Activated CD4-positive, alpha-beta T cell treated with anti-CD3 and anti-CD28 coated beads for 36 hours (primary cell): ENCODE data around the gene LETM1. TPM values are rescaled to one million over a fixed set of nuclear protein-coding genes. Genes with fewer than 3 reads are reported as not detected.

Source experiments
- ATAC-seq: fragments of 200-7000 bp; cut with Tn5 transposase; one replicate; pipeline ENCODE4 v1.10.0; 2021; ENCODE audit warnings: mild to moderate bottlenecking, moderate library complexity
- CTCF ChIA-PET: fragments of 350-600 bp; sonication (Branson Sonifier 250); formaldehyde crosslinking; loops from one replicate; lab custom pipeline; 2021; ENCODE audit warnings: antibody characterized with exemption; lab: Charles Lee
- POLR2A ChIA-PET: fragments of 350-600 bp; sonication (Branson Sonifier 250); formaldehyde crosslinking; loops from one replicate; lab custom pipeline; 2021; ENCODE audit warnings: antibody characterized with exemption, inconsistent platforms; lab: Charles Lee
- DNase-seq: peaks from one replicate; pipeline ENCODE4 v3.0.0-alpha.2; 2020
- H3K27ac Mint-ChIP-seq: one replicate; pipeline ENCODE4 v1.8.0; 2021; ENCODE audit warnings: mixed read lengths
- H3K27me3 Mint-ChIP-seq: one replicate; pipeline ENCODE4 v1.8.0; 2021; ENCODE audit warnings: mixed read lengths
- H3K36me3 Mint-ChIP-seq: one replicate; pipeline ENCODE4 v1.8.0; 2021; ENCODE audit warnings: low read depth, mixed read lengths
- H3K4me1 Mint-ChIP-seq: one replicate; pipeline ENCODE4 v1.8.0; 2021; ENCODE audit warnings: mixed read lengths
- H3K4me3 Mint-ChIP-seq: one replicate; pipeline ENCODE4 v1.8.0; 2021; ENCODE audit warnings: mild to moderate bottlenecking, moderate library complexity, mixed read lengths
- H3K9me3 Mint-ChIP-seq: one replicate; pipeline ENCODE4 v1.8.0; 2021; ENCODE audit warnings: low read depth, mixed read lengths
- intact Hi-C, 2 experiments: fragments of 100-400 bp; cut with DNase I in 1 of 2; cut with micrococcal nuclease in 1 of 2; formaldehyde crosslinking; loops; one replicate each; pipeline versions ENCODE4 v1.14.2 to v1.15.1; 2022 to 2024; cut with DNase I, micrococcal nuclease
- total RNA-seq, 2 experiments: library from RNA; stranded (reverse); gene quantifications; one replicate each; pipeline ENCODE4 v1.2.3, GENCODE V29; 2021

The LETM1 gene
- total RNA-seq, 2 experiments from 2014 or later = 41.6 to 51.3 TPM

DNA sequence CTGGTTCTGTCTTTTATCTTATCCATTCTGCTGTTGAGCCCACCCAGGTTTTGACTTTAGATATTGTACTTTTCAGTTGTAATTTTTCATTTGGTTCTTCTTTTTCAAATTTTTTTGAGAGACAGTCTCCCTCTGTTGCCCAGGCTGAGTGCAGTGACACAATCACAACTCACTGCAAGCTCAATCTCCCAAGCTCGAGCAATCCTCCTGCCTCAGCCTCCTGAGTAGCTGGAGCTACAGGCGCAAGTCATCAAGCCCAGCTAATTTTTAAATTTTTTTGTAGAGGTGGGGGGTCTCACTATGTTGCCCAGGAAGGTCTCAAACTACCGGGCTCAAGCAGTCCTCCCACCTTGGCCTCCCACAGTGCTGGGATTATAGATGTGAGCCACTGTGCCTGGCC is 25.7 kb downstream of the LETM1 start:
- Mint-ChIP-seq H3K36me3 (peaks cover 29% of the 10 kb centered on the region), H3K27ac (no peak overlapping the region), H3K4me3 (no peak overlapping the region), H3K27me3 (no peaks in the 10 kb centered on the region), H3K4me1 (peaks cover 5% of the 10 kb centered on the region), H3K9me3 (no peaks in the 10 kb centered on the region)
- ChIA-PET CTCF (interaction anchor here (0.6 to 1.8 kb wide), 5 partner anchors 23 to 283 kb away, joined by 3 to 5 read pairs (median 3); no protein-coding TSS in a partner anchor), POLR2A (no interaction called here)
- no peak for DNase-seq
- ATAC-seq = no peak
- intact Hi-C loops = no loop called here

DNA sequence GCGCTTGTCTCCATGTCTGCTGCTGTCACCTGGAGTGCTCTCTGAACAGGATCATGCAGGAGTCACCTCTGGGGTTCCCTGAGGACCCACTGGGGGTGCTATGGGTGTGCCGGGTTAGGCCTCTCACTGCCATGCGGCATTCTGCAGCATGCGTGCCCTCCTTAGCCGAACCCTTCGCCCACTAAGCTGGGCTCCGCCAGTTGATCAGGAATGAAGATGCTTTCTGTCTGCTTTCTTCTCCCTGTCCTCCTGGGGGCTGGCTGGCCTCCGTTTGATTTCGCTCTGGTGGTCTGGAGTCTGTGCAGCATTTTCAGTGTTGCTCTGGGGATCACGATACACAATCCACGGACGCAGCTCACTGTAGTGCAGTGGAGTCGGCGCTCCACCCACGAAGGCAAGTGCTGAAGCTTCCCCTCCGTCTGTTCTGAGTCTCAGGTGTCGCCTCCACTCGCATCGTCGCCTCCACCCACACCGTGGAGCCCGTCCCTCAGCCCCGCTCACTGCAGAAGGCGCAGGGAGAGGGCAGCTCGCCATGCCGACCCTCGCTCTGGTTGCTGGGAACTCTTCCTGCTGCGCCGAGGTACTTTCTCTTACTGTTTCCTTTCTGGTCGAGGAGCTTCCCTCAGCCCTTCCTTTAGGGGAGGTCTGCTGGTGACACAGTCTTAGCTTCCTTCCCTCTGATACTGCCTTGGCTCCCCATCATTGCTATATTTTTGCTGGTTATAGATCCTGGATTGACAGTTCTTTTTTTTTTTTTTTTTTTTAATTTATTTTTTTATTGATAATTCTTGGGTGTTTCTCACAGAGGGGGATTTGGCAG is 29.2 kb downstream of the LETM1 start:
- Mint-ChIP-seq H3K4me1 (no peaks in the 10 kb centered on the region), H3K36me3 (peaks cover 40% of the 10 kb centered on the region), H3K27me3 (no peaks in the 10 kb centered on the region), H3K9me3 (no peaks in the 10 kb centered on the region), H3K4me3 (no peak overlapping the region), H3K27ac (no peak overlapping the region)
- DNase-seq = no peak
- POLR2A ChIA-PET = no interaction called here
- intact Hi-C loops = no loop called here
- no peak for ATAC-seq
- CTCF ChIA-PET = no interaction called here

DNA sequence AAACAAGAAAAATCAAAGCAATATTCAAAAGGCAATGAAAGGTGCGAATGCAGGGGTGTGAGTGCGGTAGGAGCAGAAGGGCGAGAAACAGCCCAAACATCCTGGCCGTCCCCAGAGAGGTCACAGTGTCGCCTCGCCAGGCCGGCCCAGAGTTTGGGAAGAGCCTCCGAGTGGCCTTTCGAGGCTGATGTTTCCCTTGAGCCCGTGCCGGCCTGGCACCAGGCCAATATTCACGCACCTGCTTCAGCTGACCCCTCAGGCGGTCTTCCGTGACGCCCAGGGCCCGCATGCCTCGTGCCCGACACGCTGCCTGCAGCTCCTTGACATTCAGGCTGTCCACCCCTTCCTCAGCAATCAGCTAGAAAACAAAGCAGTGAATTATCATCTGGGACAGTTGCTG is 30.6 kb downstream of the LETM1 start:
- CTCF ChIA-PET = no interaction called here
- POLR2A ChIA-PET = no interaction called here
- Mint-ChIP-seq H3K27ac (no peak overlapping the region), H3K9me3 (no peaks in the 10 kb centered on the region), H3K36me3 (peaks cover 38% of the 10 kb centered on the region), H3K4me1 (no peaks in the 10 kb centered on the region), H3K27me3 (no peaks in the 10 kb centered on the region), H3K4me3 (no peak overlapping the region)
- ATAC-seq (no peak), DNase-seq (no peak)
- intact Hi-C loops = no loop called here

DNA sequence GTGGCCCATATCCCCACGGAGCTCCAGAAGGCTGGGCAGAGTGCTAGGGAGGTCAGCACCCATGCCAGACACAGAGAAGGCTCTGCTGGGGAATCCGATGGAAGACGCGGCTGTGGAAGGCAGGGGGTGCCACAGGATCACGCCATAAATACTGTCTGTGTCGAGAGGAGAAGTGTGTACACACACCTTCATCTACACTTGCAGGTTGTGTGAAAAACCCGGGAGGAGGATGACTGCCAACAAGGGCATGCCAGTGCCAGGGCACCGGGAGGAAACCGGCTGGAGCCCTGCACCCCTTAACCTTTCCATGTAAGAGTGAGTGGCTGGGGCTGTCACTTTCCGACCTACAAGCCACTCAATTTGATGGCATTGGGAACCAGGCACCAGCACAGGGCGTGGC is 31.2 kb downstream of the LETM1 start:
- H3K36me3 Mint-ChIP-seq = peaks cover 39% of the 10 kb centered on the region
- intact Hi-C loops = no loop called here

DNA sequence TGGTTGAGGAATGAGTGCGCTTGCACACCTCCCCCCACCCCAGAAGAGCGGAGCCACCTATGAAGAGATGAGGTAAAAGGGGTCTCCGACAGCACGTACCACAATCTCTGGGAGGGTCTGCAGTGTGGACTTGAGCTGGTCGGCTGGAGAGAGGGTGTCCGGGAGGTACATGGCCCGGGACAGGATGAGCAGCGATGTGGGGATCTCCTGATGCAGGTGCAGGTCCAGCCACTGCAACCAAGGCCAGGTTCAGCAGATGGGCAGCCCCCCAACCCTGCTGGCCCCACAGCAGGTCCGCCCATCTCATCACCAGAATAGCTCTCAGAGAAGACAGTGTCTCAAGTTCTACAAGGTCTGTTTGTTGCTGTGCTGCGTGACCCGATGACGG is 32.4 kb downstream of the LETM1 start:
- Mint-ChIP-seq H3K4me3 (no peak overlapping the region), H3K4me1 (no peaks in the 10 kb centered on the region), H3K27ac (no peak overlapping the region), H3K9me3 (no peaks in the 10 kb centered on the region), H3K27me3 (no peaks in the 10 kb centered on the region), H3K36me3 (peaks cover 38% of the 10 kb centered on the region)
- intact Hi-C loops = no loop called here
- DNase-seq = no peak
- no peak for ATAC-seq
- ChIA-PET CTCF (no interaction called here), POLR2A (no interaction called here)

More for the DNA sequence above, 31.2 kb downstream of the LETM1 start:
- no peak overlapping the region for H3K27ac Mint-ChIP-seq
- ChIA-PET POLR2A (no interaction called here), CTCF (no interaction called here)
- no peaks in the 10 kb centered on the region for H3K4me1 Mint-ChIP-seq
- DNase-seq (no peak), ATAC-seq (no peak)
- no peaks in the 10 kb centered on the region for H3K9me3 Mint-ChIP-seq
- H3K27me3 Mint-ChIP-seq = no peaks in the 10 kb centered on the region
- H3K4me3 Mint-ChIP-seq = no peak overlapping the region

DNA sequence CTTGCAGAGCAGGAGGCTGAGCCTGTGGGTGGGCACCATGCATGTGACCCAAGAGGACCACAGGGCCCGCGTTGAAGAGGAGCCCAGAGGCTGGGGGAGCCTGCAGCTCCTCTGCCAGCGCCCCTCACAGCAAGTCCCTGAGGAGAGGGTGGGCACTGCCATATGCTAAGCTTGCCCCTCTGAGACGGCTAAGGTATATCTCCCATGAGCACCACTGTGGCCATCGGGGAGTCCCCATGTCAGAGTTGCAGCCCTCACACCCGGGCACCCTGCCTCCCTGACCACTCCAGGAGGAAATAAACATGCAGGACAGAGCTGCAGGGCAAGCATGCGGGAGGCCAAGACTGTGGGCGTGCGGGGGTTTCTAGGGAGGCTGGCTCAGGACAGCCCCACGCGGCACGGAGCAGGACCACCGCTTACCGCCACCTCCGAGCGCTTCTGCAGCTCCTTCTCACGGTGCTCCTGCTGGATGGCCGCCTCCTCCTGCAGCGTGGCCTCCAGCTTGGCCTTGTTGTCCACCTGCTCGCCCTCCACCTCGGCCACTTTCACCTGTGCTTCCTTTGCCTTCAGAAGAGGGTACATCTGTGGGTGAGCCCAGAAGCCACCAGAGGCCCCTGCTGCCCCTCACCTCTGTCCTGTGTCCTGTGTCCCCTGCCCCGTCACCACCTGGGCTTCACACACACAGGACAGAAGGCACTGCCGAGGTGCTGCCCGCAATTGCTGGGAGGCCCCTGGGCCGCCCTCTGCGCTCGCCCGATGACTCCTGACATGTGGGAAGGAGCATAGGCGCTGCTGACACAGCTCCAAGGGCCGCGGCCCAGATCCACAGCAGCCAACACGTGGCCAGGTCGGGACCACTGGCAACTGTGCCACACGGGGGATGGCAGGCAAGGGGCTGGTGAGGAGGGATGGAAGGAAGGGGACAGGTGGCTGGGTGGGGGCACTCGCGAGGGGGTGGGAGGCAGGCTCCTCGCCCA is 33.1 kb downstream of the LETM1 start:
- POLR2A ChIA-PET = no interaction called here
- Mint-ChIP-seq H3K27me3 (no peaks in the 10 kb centered on the region), H3K9me3 (no peaks in the 10 kb centered on the region)

DNA sequence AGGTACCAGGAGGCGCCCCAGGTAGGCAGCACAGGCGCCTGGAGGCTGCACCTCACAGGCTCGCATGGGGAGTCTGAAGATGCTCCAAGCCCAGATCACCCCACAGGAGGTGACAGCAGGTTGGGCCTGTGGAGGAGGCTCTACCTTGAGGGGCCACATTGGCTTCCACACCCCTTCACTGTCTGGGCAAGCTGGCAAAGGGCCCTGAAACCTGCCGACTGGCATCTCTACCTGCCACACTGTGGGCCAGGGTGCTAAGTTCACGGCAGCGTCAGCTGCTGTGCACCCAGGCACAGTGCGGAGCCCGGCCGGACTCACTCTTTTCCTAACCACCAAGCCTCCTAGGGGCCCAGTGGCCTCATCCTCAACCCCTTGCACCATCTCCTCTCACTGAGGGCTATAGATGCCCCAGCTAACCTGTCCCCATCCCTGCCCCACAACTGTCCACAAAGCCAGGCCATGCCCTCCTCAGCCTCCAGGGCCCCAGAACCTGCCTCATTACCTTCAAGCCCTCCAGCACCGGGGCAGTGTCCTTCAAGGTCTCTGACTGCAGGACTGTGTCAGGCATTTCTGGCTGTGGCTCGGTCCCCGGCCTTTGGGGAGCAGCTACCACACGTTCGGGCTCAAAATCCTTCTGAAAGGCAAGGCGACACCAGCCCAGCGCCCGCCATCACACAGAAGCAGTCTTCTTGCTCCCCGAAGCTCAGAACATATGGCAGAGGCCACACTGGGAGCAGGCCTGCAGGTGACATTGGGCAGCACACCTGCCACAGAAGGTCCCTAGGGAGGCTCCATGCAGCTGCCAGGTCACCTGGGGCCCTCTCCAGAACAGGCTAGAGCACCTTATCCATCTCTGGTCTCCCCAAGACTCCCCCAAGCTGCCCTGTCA is 34.0 kb downstream of the LETM1 start:
- no peak overlapping the region for H3K27ac Mint-ChIP-seq
- DNase-seq = no peak
- intact Hi-C loops = no loop called here
- CTCF ChIA-PET = interaction anchor here (0.6 to 2.8 kb wide), 3 partner anchors 47 to 75 kb away, joined by 3 to 9 read pairs (median 3); no protein-coding TSS in a partner anchor
- no peaks in the 10 kb centered on the region for H3K27me3 Mint-ChIP-seq
- peaks cover 38% of the 10 kb centered on the region for H3K36me3 Mint-ChIP-seq
- ATAC-seq = no peak
- no peaks in the 10 kb centered on the region for H3K4me1 Mint-ChIP-seq
- H3K9me3 Mint-ChIP-seq = no peaks in the 10 kb centered on the region
- H3K4me3 Mint-ChIP-seq = no peak overlapping the region
- POLR2A ChIA-PET = no interaction called here

More for the DNA sequence above, 33.1 kb downstream of the LETM1 start:
- CTCF ChIA-PET = interaction anchor here (0.6 to 2.8 kb wide), 2 partner anchors 48 to 75 kb away, joined by 3 to 9 read pairs; no protein-coding TSS in a partner anchor
- ATAC-seq = no peak
- peaks cover 38% of the 10 kb centered on the region for H3K36me3 Mint-ChIP-seq
- no peaks in the 10 kb centered on the region for H3K4me1 Mint-ChIP-seq
- DNase-seq = no peak
- intact Hi-C loops = no loop called here
- H3K27ac Mint-ChIP-seq = no peak overlapping the region
- no peak overlapping the region for H3K4me3 Mint-ChIP-seq

DNA sequence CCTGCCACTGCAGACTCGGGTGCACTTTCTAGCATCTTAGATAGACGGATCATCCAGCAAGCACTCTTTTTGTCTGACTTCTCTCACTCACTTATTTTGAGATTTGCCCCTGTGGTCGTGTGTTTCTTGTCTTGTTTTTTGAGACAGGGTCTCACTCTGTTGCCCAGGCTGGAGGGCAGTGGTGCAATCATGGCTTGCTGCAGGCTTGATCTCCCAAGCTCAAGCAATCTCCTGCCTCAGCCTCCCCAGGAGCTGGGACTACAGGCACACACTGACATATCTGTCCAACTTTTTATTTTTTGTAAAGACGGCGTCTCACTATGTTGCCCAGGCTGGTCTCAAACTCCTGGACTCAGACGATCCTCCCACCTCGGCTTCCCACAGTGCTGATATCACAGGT is 36.1 kb downstream of the LETM1 start:
- Mint-ChIP-seq H3K4me1 (no peaks in the 10 kb centered on the region), H3K9me3 (no peaks in the 10 kb centered on the region)
- POLR2A ChIA-PET = no interaction called here

DNA sequence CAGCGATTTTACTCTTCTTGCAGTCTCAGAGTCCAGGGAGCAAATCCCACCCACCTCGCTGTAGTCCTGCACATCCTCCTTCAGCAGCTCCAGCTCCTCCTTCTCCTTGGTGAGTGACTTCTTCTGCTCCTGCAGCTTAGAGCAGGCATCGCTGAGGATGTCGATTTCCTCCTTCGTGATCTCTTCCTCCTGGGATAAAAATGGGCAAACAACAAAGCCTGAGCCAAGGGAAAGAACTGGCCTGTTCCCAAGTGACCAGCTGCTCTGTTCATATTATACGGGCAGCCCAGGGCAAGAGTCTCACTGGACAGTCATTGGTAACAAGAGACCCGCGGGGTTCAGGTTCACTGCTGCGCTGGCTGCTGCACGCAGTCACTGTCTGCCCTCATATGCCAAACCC is 36.7 kb downstream of the LETM1 start:
- no peaks in the 10 kb centered on the region for H3K27me3 Mint-ChIP-seq
- H3K4me3 Mint-ChIP-seq = no peak overlapping the region
- no peak for ATAC-seq
- intact Hi-C loops = no loop called here
- no peak overlapping the region for H3K27ac Mint-ChIP-seq
- no peak for DNase-seq
- ChIA-PET POLR2A (no interaction called here), CTCF (interaction anchor here (1.1 to 1.7 kb wide), 3 partner anchors 11 to 80 kb away, joined by 3 to 6 read pairs (median 5); no protein-coding TSS in a partner anchor)
- H3K4me1 Mint-ChIP-seq = no peaks in the 10 kb centered on the region
- H3K36me3 Mint-ChIP-seq = peaks cover 39% of the 10 kb centered on the region
- no peaks in the 10 kb centered on the region for H3K9me3 Mint-ChIP-seq

More for the DNA sequence above, 36.1 kb downstream of the LETM1 start:
- Mint-ChIP-seq H3K27me3 (no peaks in the 10 kb centered on the region), H3K27ac (no peak overlapping the region), H3K36me3 (peaks cover 43% of the 10 kb centered on the region), H3K4me3 (no peak overlapping the region)
- DNase-seq (no peak), ATAC-seq (no peak)
- CTCF ChIA-PET = interaction anchor here (0.6 kb wide), 1 partner anchor 119 kb away, joined by 6 read pairs; no protein-coding TSS in a partner anchor
- intact Hi-C loops = no loop called here

DNA sequence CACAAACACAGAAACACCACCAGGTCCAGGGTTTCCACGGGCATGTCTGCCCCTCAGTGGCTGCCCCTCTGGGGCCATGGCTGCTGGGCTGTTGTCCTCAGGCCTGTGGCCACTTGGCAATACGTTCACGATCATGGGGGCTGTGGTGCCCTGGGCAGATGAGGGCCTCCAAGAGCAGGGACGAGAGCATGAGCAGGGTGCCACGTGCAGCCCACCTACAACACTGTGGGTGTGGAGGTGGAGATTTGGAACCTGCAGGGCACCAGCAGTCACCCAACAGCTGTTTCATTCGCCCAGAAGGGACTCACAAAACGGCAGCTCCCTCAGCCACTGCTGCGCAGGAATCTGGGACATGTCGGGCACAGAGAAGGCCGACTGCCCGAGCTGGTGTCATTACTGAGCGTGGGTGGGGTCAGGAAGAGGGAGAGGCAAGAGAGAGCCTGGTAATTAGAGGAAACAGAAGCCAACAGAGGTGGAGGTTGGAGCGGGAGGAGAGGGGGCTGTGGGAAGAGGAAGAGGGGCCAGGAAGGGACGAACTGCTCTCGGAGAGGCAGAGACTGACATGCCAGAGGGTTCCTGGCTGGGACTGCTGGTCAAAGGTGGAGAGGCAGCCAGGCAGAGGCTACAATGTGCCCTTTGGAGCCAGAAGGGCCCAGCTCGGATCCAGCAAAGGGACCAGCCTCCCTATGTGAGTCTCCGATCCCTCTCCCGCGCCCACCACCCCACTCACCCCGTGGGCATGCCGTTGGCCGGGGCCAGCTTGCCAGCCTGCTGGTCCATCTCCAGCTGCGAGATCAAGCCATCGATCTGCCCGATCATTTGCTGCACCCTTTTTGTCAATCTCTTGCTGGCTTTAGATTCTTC is 39.7 kb downstream of the LETM1 start:
- Mint-ChIP-seq H3K27ac (no peak overlapping the region), H3K4me3 (no peak overlapping the region), H3K9me3 (no peaks in the 10 kb centered on the region), H3K4me1 (no peaks in the 10 kb centered on the region), H3K27me3 (no peaks in the 10 kb centered on the region), H3K36me3 (peaks cover 26% of the 10 kb centered on the region)
- ChIA-PET POLR2A (no interaction called here), CTCF (interaction anchor here (0.6 to 1.0 kb wide), 4 partner anchors 68 to 98 kb away, joined by 3 read pairs; no protein-coding TSS in a partner anchor)
- no peak for DNase-seq
- intact Hi-C loops = no loop called here
- ATAC-seq = no peak
